ENCODE measurements around the gene CCL14.
"Not testable (repeated sequence)": the region's sequence is repeated elsewhere in the genome, so short reads cannot be mapped to it uniquely, and the experiment has no call there.

CCL14 gene
- 0 to 0.08 (median 0) reads per million in 4 donors for total RNA-seq

DNA sequence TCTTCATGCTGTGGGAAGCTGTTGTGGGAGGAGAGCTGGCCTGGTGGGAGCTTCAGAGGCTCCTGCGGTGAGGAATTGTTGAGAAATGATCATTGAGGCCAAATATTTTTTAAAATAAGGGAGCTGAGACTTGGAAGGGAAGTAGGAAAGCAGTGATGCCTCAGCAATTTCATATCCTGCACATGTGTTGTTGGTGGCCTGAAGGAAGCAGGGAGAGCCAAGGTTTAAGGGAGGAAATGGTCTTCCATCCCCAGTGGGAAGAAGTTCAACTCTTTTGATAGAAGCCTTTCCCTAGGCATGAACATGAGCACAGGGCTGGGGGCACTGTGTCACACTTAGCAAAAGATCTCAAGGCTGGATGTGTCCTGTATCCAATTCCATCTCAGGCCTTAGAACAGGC is at the start of gene CCL14:
CCL14 (minus strand) TSS at position 87 of the 400 bp plus-strand sequence; CDS start at position 7, 80 bp downstream.
- DNase-seq: no peak

DNA sequence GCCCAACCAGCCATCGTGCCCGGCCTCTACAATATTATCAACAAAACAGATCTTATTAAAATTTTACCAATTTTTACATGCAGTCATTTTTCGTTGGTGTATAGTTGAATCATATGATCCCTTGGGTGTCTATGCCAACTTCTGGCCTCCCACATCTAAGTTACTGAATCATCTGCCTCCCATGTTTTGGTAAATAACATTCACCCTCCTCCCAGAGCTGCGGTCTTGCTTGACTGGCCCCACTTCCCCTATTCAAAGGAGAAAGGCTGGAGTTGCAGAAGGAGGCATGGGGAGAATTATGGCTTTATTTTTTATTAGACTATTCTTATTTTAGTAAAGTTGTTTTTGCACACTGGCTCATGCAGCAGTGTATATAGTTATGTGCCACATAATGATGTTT is 49.7 kb upstream of the CCL14 start:
- DNase-seq: no peak

GRCh38 chr17:36034127-36034526 is 47.6 kb upstream of the CCL14 start:
- DNase-seq: no peak

DNA sequence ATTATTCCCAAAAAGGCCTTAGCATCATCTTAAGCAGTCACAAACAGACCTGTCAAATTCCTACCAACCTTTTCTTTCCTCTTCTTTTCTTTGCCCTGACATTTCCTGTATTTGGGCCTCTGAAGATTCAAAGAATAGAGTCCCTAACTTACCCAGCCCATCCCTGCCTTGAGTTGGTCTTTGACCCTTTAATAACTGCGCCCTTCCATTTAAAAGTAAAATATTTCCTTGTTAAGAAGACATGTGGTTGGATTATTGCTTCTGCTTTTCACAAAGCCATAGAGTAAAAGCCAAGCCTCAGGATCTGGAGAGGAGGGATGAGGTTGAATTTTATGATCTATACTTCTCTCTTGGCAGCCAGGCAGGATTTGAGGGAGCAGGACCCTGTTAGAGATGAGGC is 44.4 kb upstream of the CCL14 start:
- DNase-seq: no peak

DNA sequence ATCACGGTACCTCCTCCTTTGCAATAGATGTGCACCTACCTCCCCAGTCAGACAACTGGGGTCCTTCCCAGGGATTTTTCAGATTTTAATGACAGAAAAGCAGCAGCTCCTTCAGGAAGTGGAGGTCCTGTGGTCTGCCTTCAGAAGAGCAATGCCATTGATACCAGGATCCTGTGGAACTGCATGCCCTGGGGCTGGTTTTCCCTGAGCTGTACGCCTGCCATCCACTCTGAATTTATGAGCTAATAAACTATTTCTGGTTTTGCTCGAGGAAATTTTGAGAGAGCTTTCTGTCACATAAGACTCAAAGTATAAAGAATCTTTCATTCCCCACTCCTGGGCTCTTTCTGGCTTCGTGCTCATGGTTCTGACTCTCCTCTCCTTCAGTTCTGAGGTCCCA is 41.2 kb upstream of the CCL14 start:
- DNase-seq: no peak

DNA sequence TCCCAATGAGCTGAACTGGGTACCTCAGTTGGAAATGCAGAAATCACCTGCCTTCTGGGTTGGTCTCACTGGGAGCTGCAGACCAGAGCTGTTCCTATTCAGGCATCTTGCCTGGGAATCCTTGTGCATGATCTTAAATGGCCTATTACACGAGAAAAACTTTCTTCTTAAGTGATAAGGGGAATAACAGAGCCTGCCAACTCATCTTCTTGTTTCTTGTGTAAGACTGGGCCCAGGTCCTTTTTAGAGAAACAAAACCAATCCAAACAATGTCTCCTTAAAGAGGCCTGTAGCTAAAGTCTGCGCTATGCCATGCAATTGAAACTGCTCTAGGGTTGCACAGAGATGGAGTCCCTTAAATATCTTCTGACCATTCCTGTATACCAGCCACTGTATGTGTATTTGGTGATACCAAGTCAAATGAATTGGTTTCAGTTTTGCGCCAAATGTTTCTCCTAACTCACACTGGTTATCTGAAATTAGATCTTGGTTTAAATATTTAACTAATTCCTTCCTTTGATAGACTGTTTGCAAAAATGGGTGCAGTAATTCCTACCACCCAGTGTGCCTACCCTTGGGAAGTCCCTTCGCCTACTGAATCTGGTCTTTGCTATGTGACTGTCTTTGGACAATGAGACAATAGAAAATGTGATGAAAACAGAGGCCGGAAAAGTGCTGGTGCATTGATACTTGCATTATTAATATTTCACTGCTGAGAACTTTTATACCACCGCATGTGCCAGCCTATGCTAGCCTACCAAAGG is 37.8 kb upstream of the CCL14 start:
- no peak for DNase-seq

- DNase-seq: no peak
Measured at GRCh38 chr17:36019423-36019822, 32.9 kb upstream of the CCL14 start.

GRCh38 chr17:36017799-36018198 is 31.3 kb upstream of the CCL14 start, which contains the start of gene CCL23:
CCL23 (minus strand) TSS chr17:36017972; CDS start chr17:36017897, 75 bp downstream.
- DNase-seq: no peak

- DNase-seq: no peak
Measured at GRCh38 chr17:36016555-36016954, 30.0 kb upstream of the CCL14 start.

DNA sequence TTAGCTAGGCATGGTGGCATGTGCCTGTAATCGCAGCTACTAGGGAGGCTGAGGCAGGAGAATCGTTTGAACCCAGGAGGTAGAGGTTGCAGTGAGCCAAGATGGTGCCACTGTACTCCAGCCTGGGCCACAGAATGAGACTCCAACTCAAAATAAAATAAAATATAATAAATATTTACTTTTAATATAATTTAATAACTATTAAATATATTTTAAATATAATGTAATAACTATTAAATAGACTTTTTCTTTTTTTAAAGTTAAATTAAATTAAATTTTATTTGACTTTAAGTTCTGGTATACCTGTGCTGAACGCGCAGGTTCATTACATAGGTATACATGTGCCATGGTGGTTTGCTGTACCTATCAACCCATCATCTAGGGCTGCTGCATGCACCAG is 29.4 kb upstream of the CCL14 start:
- not testable (repeated sequence) for DNase-seq

DNA sequence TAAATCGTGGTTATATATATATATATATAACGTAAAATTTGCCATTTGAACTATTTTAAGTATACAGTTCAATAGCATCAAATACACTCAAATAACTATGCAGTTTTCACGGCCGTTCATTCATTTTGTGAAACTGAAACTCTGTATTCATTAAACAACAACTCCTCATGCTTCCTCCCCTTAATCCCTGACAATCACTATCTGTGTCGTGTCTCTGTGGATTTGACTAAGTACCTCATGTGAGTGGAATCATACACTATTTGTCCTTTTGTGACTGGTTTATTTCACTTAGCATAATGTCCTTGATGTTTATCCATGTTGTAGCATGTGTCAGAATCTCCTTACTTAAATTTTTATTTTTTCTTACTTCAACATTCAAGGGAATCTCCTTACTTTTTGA is 28.4 kb upstream of the CCL14 start:
- no peak for DNase-seq

GRCh38 chr17:36011201-36011600 is 24.7 kb upstream of the CCL14 start:
- no peak for DNase-seq

DNA sequence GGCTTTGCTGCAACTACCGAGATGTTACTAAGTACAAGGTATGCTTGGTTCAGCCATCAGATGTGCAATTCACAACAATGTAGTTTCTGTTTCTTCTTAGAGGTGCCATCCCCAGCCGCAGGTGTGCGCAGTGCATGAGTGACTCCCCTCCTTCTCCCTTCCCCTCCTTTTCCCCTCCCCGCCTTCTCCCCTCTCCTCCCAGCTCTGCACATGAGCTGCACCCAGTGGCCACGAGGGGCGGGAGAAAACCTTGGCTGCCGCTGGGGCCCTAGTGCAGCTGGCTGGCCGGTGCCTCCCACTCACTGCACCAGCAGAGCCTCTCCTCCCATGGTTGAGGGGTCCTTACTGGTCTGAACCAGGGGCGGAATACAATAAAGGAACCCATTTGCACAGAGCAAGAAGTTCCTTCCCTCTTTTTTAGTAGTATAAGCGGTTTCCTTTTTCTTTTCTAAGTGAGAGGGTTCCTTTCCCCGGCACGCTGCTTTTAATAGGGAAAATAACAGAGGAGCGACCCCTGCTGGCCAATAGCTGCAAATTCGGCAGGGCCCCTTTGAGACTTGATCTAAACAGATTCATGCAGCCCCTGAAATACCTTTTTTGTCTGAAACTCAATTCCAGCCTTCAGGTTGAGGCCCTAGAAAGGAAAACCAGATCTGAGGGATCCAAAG is 22.6 kb upstream of the CCL14 start:
- no peak for DNase-seq

DNA sequence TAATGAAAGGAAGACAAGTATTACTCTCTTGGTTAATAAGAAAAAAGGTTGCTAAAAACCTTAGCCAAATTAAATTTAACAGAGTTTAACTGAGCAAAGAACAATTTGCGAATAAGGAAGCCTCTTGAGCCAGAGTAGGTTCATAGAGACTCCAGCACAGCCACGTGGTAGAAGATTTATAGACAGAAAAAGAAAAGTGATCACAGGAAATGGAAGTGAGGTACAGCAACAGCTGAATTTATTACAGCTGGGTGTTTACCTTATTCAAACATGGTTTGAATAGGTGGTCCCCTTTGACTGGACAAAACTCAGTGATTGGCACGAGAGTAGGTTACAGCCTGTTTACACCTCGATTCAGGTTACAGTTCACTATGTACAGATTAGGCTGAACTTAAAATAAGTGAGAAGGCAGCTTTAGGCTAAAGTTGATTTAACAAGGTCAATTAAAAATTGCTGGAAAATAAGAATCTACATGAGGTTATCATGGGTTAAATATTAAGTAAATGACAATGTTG is 18.1 kb upstream of the CCL14 start:
- no peak for DNase-seq

DNA sequence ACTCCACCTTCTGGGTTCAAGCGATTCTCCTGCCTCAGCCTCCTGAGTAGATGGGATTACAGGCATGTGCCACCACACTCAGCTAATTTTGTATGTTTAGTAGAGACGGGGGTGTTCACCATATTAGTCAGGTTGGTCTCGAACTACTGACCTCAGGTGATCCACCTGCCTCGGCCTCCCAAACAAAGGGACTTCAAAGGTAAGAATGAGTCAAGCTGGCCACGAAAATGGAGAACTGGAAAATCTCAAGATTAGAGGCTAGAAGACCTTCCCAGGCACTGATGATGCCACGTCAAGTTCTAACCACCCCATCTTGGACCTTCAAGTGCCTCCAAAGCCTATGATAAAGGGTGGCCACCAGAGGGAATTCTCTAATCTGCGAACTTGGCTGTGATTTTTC is 16.1 kb upstream of the CCL14 start:
- no peak for DNase-seq

- DNase-seq: no peak
Measured at GRCh38 chr17:36001862-36002603, 15.5 kb upstream of the CCL14 start.

GRCh38 chr17:36001110-36001771 is 14.7 kb upstream of the CCL14 start, which contains the start of gene CCL15:
CCL15 (minus strand) TSS chr17:36001553; CDS start chr17:36001492, 61 bp downstream.
- no peak for DNase-seq

GRCh38 chr17:36000732-36001109 is 14.2 kb upstream of the CCL14 start:
- no peak for DNase-seq

- no peak for DNase-seq
Measured at GRCh38 chr17:35998756-35999155, 12.2 kb upstream of the CCL14 start.

GRCh38 chr17:35998018-35998545 is 11.6 kb upstream of the CCL14 start:
- no peak for DNase-seq

DNA sequence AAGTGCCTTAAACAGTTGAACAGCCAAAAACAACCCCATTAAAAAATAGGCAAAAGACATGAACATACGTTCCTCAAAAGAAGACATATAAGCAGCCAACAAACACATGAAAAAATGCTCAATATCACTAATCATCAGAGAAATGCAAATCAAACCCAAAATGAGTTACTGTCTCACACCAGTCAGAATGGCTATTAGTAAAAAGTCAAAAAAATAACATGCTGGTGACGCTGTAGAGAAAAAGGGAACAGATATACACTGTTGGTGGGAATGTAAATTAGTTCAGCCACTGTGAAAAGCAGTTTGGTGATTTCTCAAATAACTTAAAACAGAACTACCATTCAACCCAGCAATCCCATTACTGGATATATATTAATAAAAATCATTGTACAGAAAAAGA is 8.8 kb upstream of the CCL14 start:
- DNase-seq: not testable (repeated sequence)

DNA sequence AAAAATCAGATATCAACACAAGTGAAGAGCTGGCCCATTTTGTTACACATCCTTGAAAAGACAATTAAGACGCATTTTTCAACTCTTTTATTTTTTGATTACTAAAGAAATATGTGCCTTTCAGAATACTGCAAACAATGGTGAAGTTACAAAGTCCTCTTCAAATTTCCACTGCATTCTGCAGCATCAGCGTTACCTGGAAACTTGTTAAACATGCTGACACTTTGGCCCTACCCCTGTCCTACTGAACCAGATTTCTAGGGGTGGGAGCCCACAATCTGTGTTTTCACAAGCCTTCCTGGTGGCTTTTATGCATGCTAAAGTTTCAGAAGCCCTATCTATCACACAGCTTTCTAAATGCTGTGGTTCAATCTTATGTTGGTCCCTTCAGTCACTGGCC is 4.5 kb upstream of the CCL14 start:
- DNase-seq: no peak

Data from T-helper 1 cell (primary cell).